A673 (cell line): Measurements from ENCODE around the gene ANXA5.

Experiments used
- CTCF ChIP-seq: fragments of 300-800, 200-600 bp; sonication (generic); conservative IDR thresholded peaks from 2 replicates; pipeline ENCODE4 v1.5.1; 2017; ENCODE audit warnings: low read depth, mild to moderate bottlenecking, antibody characterized with exemption, low read length, moderate library complexity, mixed read lengths
- EZH2 ChIP-seq: fragments of 200-600 bp; sonication (generic); IDR thresholded peaks from 2 replicates; pipeline ENCODE4 v1.6.1; 2017; ENCODE audit warnings: borderline replicate concordance, low read depth, mild to moderate bottlenecking, mixed read lengths, antibody characterized with exemption, low read length; ENCODE audit not compliant: poor library complexity, severe bottlenecking

GRCh38 chr4:121677524-121677923 is 19.3 kb downstream of the ANXA5 start:
- TF ChIP-seq CTCF: no peak
- no peak for TF ChIP-seq EZH2
